GM21717 (cell line): Measurements from ENCODE around the gene PDE3A.

ENCODE experiments used
- ATAC-seq: cut with Tn5 transposase; IDR thresholded peaks from one replicate; pipeline ENCODE4 v1.9.1; 2021; ENCODE audit warnings: mild to moderate bottlenecking, moderate library complexity; ENCODE audit not compliant: unreplicated experiment

The PDE3A gene

GRCh38 chr12:20490213-20490612 is 121.9 kb downstream of the PDE3A start:
- no peak for ATAC-seq

GRCh38 chr12:20491290-20491689 is 123.0 kb downstream of the PDE3A start:
- no peak for ATAC-seq

DNA sequence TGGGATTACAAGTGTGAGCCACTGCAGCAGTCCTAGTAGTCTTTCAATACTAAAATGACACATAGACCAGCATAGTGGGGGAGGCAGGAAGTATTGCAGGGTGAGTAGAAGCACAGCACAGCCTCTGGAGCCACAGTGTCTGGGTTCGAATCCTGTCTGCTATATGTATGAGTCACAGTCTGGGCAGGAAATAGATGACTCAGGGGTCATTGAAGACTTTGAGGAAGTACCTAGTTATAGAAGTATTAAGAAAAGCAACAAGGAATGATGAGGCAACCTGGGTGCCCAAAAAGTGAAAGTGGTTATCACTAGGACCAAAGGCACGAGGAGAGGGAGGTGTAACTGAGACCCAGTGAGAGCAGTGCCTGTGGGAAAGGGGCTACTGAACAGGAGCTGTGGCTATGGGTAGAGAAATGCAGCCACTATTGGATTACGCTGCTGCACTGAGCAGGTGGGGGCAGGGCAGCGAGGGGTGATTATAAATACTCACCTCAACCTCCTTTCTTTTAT is 124.0 kb downstream of the PDE3A start:
- peak; percentile 90 for ATAC-seq

- no peak for ATAC-seq
These were observed 125.6 kb downstream of the PDE3A start for GRCh38 chr12:20493934-20494333.

DNA sequence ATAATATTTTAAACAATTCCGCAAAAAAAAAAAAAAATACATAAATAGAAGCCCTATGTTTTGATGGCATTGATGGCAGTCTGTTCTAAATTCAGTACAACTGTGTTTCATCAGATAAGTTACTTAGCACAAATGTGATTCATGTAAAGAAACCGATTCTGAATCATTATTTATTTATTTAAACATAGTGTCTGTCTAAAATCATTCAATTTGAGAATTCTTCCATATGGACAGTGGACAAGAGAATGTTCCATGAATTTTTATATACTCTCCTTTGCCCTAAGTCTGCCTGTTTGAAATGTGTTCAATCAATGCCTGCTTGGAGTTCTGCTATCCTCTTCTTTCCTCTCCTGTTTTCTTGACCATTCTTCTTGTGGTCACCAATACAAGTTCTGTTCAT is 126.5 kb downstream of the PDE3A start:
- no peak for ATAC-seq

GRCh38 chr12:20495997-20496396 is 127.7 kb downstream of the PDE3A start:
- ATAC-seq, result no peak

DNA sequence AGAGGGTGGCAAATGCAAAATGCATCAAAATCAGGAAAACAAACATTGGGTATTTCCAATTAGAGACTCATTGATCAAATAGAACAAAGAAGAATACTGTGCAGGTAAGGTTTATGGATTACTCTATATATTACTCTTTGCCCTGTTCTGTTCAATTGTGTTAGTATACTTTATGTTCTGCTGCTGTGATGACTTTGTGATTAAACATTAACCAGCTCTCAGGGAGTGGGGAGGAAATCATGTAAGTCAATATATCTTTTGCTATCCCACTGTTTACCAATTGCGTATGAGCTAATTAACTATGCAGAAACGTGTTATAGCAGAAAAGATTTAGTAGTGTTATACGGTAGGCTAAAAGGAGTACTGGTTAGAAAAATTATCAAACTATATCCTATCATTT is 129.4 kb downstream of the PDE3A start:
- ATAC-seq, result no peak

GRCh38 chr12:20501958-20502357 is 133.6 kb downstream of the PDE3A start:
- no peak for ATAC-seq

GRCh38 chr12:20503858-20504257 is 135.5 kb downstream of the PDE3A start:
- no peak for ATAC-seq

- no peak for ATAC-seq
These were observed 136.7 kb downstream of the PDE3A start for GRCh38 chr12:20505056-20505455.

GRCh38 chr12:20507056-20507455 is 138.7 kb downstream of the PDE3A start:
- no peak for ATAC-seq

GRCh38 chr12:20507711-20508110 is 139.4 kb downstream of the PDE3A start:
- no peak for ATAC-seq

- ATAC-seq, result no peak
These were observed 140.0 kb downstream of the PDE3A start for GRCh38 chr12:20508359-20508758.

- ATAC-seq, result no peak
These were observed 140.6 kb downstream of the PDE3A start for GRCh38 chr12:20508962-20509361.

GRCh38 chr12:20510811-20511210 is 142.5 kb downstream of the PDE3A start:
- ATAC-seq, result no peak

- ATAC-seq, result no peak
These were observed 144.9 kb downstream of the PDE3A start for GRCh38 chr12:20513189-20513588.

GRCh38 chr12:20514598-20514997 is 146.3 kb downstream of the PDE3A start:
- ATAC-seq, result no peak

- ATAC-seq, result no peak
These were observed 152.2 kb downstream of the PDE3A start for GRCh38 chr12:20520532-20520931.

GRCh38 chr12:20523658-20524057 is 155.3 kb downstream of the PDE3A start:
- no peak for ATAC-seq

DNA sequence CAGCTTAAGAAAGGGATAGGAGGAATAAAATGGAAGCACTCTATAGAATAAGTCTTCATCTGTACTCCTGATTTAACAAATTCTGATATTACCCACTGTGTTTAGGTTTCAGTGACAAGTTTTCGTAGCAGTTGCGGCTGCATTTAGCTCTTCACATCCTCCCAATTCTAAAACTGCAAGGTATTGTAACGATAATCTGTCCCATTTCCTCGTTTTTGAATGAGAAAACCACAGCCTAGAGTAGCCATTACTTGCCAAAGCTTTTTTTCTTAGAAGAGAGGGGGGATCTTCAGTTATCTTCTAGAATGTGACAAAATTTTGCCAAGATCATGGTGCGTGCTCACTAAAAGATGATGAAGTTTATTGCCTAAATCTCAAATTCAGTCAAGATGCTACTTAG is 155.8 kb downstream of the PDE3A start:
- no peak for ATAC-seq

DNA sequence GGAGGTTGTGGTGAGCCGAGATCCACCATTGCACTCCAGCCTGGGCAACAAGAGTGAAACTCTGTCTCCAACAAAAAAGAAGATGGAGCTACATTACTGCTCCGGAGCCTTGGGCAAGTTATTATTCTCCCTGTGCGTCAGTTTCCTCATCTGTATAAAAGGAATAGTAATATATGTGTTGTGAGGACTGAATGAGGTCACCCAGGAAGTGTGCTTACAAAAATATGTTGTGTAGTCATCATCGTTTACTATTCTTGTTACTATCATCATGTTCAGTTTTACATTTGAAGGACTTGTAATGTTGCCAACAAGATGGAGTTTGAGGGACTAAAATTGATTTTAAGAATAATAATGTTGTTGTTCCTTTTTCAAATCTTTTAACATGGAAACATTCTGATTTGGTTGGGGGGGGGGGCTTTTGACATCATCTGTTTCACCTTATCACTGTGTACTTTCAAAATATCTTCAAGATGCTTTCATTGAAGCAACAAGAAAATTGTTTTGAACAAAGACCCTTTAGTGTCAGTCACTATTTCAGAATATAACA is 156.8 kb downstream of the PDE3A start:
- no peak for ATAC-seq

- no peak for ATAC-seq
These were observed 159.3 kb downstream of the PDE3A start for GRCh38 chr12:20527417-20528163.

- ATAC-seq, result no peak
These were observed 159.9 kb downstream of the PDE3A start for GRCh38 chr12:20528208-20528607.
